Posterior vena cava (tissue), 2 donors: ENCODE data around the gene VANGL1. TPM values are rescaled to one million over a fixed set of nuclear protein-coding genes. Genes with fewer than 3 reads are reported as not detected.

Experiments
- DNase-seq: peaks from one replicate; pipeline ENCODE4 v3.0.0-alpha.2; 2020; ENCODE audit warnings: low spot score
- intact Hi-C, 2 donors: fragments of 100-400 bp; cut with DNase I; formaldehyde crosslinking; loops; one replicate each; pipeline versions ENCODE4 v1.14.1 to v1.14.2; 2022 to 2023
- total RNA-seq, 2 donors: library from RNA; stranded (reverse); fragmentation: NEBNext Ultra II Directional; extraction: Animal tissue kit (Norgen Biotek cat#: 25700); gene quantifications; one replicate each; pipeline ENCODE4 v1.2.1, GENCODE V29; 2021
- donor health status: DM: yes; HTN: yes; CAD: no.
- donor health status: DM: yes; HTN: yes; CAD: no.

VANGL1 gene
- total RNA-seq, 2 donors from 2014 or later = 13.5 to 16.3 TPM

- DNase-seq = no peak
- intact Hi-C loops = no loop called here
Measured at GRCh38 chr1:115682792-115683191, 41.0 kb downstream of the VANGL1 start.

DNA sequence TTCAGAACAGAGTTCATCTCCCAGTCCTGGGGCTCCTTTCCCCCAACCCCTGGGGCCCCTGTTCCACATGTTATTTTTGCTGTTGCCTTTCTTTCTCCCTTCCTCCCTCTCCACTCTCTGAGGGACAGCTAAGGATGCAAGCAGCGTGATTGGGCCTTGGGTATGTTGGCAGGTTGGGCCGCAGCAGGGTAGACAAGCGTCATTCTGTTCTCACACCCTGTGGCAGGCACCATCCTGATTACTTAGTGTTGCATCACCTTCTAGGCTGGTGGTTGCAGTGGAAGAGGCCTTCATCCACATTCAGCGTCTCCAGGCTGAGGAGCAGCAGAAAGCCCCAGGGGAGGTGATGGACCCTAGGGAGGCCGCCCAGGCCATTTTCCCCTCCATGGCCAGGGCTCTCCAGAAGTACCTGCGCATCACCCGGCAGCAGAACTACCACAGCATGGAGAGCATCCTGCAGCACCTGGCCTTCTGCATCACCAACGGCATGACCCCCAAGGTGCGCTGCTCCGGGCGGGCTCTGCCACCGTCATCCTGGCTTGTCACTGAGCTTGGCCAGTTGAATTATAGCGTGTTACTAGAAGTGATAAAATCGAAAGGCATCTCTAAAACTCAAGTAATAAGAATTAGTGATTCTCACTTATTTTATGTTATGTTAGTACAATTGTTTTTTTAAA, 43.4 kb downstream of the VANGL1 start:
- intact Hi-C loops = loop anchor here in 1 of 2 donors (5.0 kb wide), 1 partner anchor 1563 kb away; no protein-coding TSS in a partner anchor
- DNase-seq = no peak

GRCh38 chr1:115687744-115688143, 46.0 kb downstream of the VANGL1 start:
- intact Hi-C loops = loop anchor here in 1 of 2 donors (5.0 kb wide), 1 partner anchor 1565 kb away; no protein-coding TSS in a partner anchor
- no peak for DNase-seq

GRCh38 chr1:115690972-115691371, 49.2 kb downstream of the VANGL1 start:
- no peak for DNase-seq
- intact Hi-C loops = no loop called here

GRCh38 chr1:115692224-115692623, 50.5 kb downstream of the VANGL1 start:
- intact Hi-C loops = no loop called here
- no peak for DNase-seq

DNA sequence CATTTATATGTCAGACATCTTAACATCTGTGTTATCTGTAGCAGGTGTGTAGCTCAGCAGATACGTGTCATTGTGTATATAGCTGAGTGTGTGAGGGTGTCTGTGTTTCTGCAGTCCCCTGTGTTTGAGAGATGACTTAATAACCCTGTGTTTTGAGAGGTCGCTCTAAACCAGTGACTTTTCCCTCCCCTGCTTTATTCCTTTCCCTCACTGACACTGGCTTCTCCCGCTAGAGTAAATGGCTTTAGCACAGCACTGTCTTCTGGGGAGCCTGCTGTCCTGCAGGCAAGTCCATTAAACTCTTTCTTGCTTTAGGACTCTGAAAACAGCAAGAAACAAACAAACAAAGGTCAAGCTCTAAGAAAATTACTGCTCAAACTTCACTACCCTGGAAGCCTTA, 53.0 kb downstream of the VANGL1 start:
- no peak for DNase-seq
- intact Hi-C loops = no loop called here

DNA sequence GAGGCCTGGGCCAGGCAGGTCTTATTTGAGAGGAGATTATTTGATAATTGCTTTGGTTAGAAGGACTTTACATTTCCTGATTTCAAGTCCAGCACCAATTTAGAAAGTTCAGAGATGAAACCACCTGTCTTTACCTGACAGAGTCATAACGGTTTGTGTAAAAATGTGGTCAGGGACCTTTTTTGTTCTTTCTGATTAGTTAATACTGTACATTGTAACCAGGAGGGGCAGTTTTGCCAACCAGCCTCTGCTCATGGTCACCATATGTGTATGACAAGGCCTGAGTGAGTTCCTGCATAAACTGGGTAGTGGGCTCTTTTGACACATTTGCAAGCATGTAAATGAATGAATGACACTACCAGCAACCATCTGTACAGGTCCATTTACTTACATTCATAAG, 55.8 kb downstream of the VANGL1 start:
- intact Hi-C loops = no loop called here

DNA sequence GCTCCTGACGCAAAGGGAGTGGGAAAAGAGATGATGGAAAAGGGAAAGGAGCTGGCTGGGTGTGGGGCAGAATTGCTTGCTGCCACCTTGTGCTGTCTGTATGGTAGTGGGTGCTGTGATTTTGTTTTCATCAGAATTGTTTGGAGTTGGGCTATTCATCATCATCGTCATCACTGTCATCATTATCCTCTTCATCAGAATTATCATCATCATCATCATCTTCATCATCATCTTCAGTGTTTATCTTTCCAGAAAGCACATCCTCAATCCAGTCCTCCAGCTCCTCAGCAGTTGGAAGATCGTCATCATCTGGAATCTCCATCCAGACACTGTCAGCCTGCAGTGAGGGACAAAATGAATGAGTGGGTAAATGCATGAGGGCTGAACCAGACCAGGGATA, 59.3 kb downstream of the VANGL1 start:
- DNase-seq = no peak
- intact Hi-C loops = loop anchor here in 1 of 2 donors (5.0 kb wide), 1 partner anchor 94 kb away; no protein-coding TSS in a partner anchor

More for the DNA sequence above, 55.8 kb downstream of the VANGL1 start:
- no peak for DNase-seq

DNA sequence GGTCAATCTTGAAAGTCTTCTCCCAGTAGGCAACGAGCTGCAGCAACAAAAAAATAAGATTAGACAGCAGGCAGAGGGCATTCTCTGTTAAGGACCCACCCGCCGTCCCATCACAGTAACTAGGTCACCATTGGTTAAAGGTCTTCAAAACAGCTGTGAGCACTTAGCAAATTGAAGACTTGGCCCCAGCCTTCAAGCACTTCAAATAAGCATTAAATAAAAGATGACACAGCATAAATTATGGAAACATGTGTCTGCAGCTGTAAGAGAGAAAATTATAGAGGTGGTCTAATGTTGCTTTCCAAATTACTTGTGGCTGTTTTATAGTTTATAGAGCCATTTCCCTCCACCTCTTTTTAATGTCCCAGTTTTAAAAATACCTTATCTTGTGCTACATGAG, 61.2 kb downstream of the VANGL1 start:
- no peak for DNase-seq
- intact Hi-C loops = loop anchor here in 1 of 2 donors (5.0 kb wide), 1 partner anchor 96 kb away; no protein-coding TSS in a partner anchor

DNA sequence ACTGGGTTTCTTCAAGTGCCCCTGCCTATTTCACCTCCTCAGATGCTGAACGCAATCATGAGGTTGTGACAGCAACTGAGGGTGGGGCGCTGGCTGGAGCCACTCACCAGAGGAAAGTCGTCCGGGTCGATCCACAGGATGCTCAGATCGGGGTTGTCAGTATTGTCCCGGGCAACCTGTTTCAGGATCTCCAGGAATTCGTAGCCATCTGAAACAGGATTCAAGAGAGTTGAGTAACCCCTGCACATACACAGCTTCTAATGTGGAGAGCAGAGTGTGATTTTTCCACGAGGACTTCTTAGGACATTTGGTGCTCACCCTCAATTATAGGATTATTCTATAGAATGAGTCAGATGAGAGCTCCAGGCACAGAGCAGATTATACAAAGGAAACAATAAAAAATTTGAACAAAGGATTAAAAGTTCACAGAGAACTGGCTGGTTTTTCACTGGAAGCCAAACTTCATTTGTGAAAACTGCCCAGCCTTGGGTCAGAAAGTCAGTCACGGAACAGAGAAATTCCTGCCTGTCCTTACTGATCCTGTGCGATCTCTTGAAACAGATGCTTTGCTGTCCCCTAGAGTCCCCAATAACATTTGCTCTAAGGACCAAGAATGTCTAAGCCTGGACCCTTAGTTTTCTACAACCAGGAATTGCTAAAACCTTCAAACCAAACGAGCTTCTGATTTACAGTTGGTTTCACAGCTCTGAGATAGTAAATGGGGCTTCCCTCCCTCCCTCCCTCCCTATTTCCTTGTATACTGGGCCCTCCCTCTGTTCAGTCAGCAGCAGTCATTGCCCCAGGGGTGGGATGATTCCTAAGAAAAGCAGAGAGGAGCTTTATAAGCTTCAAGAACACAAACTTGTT, 63.5 kb downstream of the VANGL1 start:
- intact Hi-C loops = no loop called here
- no peak for DNase-seq

DNA sequence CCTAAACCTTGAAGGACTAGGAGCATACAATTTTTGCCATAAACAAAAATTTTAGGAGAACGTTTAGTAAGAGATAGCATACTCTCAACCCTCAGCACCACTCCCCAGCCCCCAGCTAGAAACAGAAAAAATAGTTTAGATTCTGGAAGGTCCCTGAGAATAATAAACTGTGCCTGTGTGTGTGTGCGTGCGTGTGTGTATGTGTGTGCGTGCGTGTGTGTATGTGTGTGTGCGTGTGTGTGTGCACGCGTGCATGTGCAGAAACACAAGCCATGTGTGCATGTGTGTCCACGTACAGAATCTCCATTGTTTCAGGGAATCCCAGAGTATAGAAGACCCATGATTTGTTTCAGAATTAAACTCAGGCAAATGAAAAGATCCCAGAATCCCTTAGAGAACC, 64.2 kb downstream of the VANGL1 start:
- no peak for DNase-seq
- intact Hi-C loops = no loop called here

- intact Hi-C loops = no loop called here
Measured at GRCh38 chr1:115706587-115707425, 65.0 kb downstream of the VANGL1 start.

DNA sequence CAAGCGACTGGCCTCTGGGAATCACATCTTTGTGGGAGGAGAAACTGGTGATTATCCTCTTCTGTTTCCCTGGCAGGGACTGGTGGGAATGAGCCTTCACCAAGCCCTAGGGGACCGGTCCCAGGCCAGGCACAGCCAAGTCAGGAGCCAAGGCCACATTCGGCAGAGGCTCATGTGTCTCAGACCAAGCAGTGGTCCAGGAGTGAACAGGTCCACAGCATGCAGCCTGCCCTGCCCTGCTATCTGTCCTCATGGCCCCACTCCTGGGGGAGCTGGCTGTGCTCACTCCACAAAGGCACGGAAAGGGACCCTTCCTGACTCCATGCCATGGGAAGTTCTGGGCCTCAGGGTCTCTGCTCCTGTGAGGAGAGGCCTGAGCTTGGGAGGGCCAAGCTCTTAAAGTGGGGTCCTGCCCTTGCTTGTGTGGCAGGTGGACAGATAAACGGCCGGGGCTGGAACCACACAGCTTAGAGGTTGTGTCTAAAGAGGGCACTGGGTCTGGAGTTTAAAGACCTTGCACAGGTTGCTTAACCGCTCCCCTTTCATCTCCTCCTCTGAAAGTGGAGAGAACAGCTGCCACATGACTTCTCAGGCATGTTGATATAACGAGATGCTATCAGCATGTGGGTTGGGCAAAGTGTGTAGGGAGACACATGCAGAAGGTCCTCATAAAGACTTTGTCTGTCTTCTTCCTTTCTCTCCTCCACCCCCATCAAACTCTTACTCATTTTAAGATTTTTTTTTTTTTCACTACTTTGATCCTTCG, 69.3 kb downstream of the VANGL1 start:
- intact Hi-C loops = no loop called here

More at GRCh38 chr1:115706587-115707425, 65.0 kb downstream of the VANGL1 start:
- DNase-seq = no peak

GRCh38 chr1:115712911-115713609, 71.3 kb downstream of the VANGL1 start:
- intact Hi-C loops = no loop called here
- DNase-seq = no peak

More for the DNA sequence above, 69.3 kb downstream of the VANGL1 start:
- no peak for DNase-seq

DNA sequence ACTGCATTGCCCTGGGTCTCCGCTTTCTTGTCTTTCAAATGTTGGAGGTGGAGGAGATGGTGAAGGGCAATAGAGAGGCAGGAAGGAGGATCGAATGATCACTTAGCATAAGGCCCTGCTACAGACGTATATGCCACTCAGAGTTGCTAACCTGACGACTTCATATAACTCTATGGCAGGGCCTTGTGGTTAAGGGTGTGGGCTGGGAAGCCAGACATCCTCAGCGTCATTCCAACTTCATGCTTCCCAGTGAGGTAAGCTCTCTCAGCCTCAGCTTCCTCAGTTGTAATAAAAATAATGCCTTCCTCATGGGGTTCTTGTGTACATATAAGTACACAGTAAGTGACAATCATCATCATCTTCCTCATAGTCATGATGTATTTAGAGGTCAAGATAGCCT, 72.1 kb downstream of the VANGL1 start:
- intact Hi-C loops = no loop called here
- no peak for DNase-seq

DNA sequence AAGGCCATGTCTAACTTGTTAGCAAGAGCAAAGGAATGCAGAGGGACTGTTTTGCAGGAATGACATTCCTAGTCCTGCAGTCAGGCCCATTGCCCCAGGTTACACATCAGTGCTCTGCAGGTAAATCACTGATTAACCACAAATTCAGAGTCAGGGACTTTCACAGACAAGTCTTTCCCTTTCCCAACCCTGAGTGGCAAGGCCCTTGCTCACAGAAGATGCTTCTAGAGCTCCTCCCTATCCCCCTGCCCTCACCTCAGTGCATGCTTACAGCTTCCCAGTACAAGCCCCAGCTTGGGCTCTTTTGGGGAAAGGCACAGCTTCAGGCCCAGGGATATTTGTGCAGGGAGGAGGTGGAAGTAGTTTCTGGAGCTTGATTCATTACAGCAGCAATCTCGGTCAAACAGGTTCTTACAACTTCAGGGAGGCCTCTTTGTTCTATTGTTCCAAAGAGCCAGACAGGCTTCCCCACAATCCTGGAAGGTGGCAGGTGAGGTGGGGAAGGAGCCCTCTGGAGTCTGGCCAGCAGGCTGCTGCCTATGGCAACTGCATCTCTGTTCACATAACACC, 72.9 kb downstream of the VANGL1 start:
- intact Hi-C loops = loop anchor here in 1 of 2 donors (5.0 kb wide), 1 partner anchor 58 kb away; no protein-coding TSS in a partner anchor
- no peak for DNase-seq

DNA sequence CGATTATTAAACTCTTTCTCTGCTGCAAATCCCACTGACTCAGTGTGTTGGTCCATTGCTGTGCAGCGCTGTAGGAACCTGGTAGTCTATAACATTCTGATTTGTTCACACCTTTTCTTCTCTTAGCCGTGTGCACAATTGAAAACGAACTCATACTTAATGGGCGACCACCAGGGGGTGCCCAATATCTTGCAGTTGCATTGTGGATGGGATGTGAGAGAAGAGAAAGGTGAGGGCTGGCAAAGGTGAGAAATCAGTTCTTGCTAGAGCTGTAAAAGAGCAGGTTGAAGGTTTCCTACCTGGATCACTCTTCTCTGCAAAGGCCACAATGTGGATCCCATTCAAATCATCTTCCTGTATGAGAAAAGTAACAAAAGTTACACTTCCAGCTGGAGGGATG, 75.8 kb downstream of the VANGL1 start:
- intact Hi-C loops = loop anchor here (1.0 to 5.0 kb wide), 3 partner anchors 9 to 55 kb away; no protein-coding TSS in a partner anchor
- no peak for DNase-seq
